Measurements from ENCODE around the gene GABRD.
A peak's percentile ranks its signal among the peaks of the same experiment; 100 is the strongest.

Gene GABRD

DNA sequence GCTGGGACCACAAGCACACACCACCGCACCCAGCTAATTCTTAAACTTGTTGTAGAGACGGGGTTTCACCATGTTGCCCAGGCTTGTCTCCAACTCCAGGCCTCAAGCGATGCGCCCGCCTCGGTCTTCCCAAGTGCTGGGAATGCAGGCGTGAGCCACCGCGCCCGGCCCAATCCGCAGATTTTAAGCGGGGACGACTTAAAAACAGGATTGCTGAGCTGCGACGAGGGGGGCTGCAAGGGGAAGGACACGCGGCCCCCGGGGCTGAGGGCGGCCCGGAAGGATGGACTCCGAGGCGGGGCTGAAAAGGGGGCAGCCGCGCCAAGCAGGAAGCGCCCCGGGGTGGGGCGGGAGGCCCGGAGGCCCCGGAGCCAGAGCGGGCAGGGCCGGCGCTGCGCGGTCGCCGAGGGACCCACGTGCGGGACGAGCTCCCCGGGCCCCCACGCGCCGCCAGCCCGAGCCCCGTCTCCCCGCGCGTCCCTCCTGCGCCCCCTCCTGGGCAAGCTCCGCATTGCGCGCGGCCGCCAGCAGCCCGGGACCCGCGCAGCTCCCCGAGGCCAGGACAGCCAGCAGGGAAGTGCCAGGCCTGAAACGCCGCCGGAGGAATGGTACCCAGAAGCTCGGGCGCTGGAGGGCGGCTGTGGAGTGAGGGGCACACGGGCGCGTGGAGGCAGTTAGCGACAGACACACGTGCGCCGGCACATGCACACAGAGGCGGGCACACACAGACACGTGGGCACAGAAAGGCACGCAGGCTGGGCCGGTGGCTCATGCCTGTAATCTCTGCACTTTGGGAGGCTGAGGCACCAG is 25.6 kb downstream of the GABRD start:
- DNase-seq (ENCODE audit: low spot score) = peak; percentile 69
- H3K27ac Mint-ChIP-seq = no peak overlapping the region
- no peak overlapping the region for H3K4me3 Mint-ChIP-seq
- H3K4me1 Mint-ChIP-seq (ENCODE audit: low read depth) = peaks cover 9% of the 10 kb centered on the region
- H3K27me3 Mint-ChIP-seq (ENCODE audit: low read depth) = peaks cover 35% of the 10 kb centered on the region
- no peaks in the 10 kb centered on the region for H3K9me3 Mint-ChIP-seq
- no peaks in the 10 kb centered on the region for H3K36me3 Mint-ChIP-seq (ENCODE audit: low read depth)

- H3K9me3 Mint-ChIP-seq = no peaks in the 10 kb centered on the region
- H3K36me3 Mint-ChIP-seq (ENCODE audit: low read depth) = no peaks in the 10 kb centered on the region
- no peak for DNase-seq (ENCODE audit: low spot score)
- H3K27ac Mint-ChIP-seq = peak overlapping the region; percentile 15
- H3K4me3 Mint-ChIP-seq = peak overlapping the region; percentile 24
- H3K4me1 Mint-ChIP-seq (ENCODE audit: low read depth) = peaks cover 9% of the 10 kb centered on the region
- H3K27me3 Mint-ChIP-seq (ENCODE audit: low read depth) = peaks cover 35% of the 10 kb centered on the region
Observed at GRCh38 chr1:2045468-2046173, 26.5 kb downstream of the GABRD start.

DNA sequence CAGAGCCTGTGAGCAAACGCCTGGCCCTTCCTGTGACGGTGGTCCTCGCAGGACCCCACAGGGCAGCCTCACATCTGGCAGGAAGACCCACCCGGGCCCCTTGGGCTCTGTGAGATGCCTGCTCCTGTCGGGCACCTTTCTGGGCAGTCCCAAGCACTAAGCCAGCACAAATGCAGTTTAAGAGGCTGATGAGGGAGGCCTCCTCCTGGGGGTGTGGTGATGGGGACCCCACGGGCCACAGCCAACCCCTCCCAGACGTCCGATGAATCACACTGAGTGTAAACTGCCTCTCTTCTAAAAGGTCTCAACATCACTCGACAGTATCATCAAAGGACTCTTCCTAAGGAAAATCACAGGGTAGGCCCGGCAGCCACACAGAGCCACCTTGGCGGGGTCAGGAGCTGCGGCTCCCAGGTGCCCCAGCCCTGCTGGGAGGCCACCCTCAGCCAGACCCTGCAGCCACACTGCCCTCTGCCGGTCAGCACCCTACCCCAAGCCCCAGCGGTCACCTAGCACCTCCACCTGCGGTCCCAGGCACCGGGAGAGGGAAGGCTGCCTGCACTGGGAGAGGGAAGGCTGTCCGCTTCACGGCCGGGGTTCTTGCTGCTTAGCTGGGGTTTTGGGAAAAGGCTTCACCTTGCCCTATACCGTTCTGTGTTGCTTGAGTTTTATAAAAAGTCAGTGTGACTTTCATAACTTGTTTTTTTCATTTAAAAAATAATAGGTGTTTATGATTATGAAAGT is 27.2 kb downstream of the GABRD start:
- Mint-ChIP-seq H3K4me3 (no peak overlapping the region), H3K27ac (no peak overlapping the region), H3K36me3 (ENCODE audit: low read depth) (no peaks in the 10 kb centered on the region), H3K9me3 (no peaks in the 10 kb centered on the region), H3K4me1 (ENCODE audit: low read depth) (peaks cover 9% of the 10 kb centered on the region), H3K27me3 (ENCODE audit: low read depth) (peaks cover 35% of the 10 kb centered on the region)
- DNase-seq (ENCODE audit: low spot score) = peak; percentile 42

- H3K9me3 Mint-ChIP-seq = no peaks in the 10 kb centered on the region
- H3K4me3 Mint-ChIP-seq = no peak overlapping the region
- no peak for DNase-seq (ENCODE audit: low spot score)
- H3K36me3 Mint-ChIP-seq (ENCODE audit: low read depth) = no peaks in the 10 kb centered on the region
- H3K4me1 Mint-ChIP-seq (ENCODE audit: low read depth) = peaks cover 9% of the 10 kb centered on the region
- H3K27me3 Mint-ChIP-seq (ENCODE audit: low read depth) = peaks cover 43% of the 10 kb centered on the region
- no peak overlapping the region for H3K27ac Mint-ChIP-seq
Observed at GRCh38 chr1:2046953-2047748, 28.0 kb downstream of the GABRD start.

DNA sequence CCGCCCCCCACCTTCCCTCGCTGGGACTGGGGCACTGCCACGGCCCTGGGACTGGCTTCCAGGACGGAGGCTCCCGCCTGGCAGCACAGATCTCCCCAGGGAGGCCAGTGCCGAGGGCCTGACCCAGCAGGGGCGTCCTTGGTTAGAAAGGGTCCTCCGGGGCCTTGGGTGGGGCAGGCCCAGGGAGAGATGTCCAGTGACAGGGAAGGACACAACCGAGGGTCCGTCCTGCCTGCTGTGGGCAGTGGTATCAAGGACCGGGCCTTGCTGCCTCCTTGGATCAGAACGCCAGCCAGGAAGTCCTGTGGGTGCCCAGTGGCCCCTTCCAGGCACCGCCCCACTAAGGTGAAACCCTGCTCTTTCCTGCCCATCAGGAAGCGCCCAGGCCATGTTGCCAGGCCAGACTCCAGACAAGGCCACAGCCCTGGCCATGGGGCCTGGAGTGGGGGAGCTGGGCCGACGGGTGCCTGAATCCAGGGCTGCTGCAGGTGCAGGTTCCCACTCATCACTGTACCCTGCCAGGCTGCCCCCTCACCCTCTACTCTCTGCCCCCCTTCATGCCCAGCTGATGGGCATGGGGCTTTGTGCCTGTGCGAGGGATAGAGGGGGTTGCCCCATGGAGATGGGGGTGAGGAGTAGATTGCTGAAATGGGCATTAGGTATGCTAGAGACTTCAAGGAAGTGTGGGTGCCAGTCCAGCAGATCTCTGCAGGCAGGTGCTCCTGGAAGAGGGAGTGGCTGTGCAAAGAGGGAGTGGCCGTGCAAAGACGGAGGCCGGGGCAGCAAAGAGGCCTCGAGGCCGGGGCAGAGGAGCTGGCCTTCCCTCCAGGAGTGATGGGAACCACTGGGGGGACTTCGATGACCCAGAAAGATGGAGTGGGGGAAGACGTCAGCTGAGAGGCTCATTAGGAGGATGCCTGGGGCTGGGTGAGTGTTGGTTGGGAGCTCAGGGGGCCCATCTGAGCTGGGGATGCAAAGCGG is 28.9 kb downstream of the GABRD start:
- H3K36me3 Mint-ChIP-seq (ENCODE audit: low read depth) = no peaks in the 10 kb centered on the region
- H3K27ac Mint-ChIP-seq = no peak overlapping the region
- DNase-seq (ENCODE audit: low spot score) = no peak
- H3K9me3 Mint-ChIP-seq = no peaks in the 10 kb centered on the region
- H3K27me3 Mint-ChIP-seq (ENCODE audit: low read depth) = peaks cover 47% of the 10 kb centered on the region
- H3K4me1 Mint-ChIP-seq (ENCODE audit: low read depth) = peaks cover 9% of the 10 kb centered on the region
- H3K4me3 Mint-ChIP-seq = peak overlapping the region; percentile 67

DNA sequence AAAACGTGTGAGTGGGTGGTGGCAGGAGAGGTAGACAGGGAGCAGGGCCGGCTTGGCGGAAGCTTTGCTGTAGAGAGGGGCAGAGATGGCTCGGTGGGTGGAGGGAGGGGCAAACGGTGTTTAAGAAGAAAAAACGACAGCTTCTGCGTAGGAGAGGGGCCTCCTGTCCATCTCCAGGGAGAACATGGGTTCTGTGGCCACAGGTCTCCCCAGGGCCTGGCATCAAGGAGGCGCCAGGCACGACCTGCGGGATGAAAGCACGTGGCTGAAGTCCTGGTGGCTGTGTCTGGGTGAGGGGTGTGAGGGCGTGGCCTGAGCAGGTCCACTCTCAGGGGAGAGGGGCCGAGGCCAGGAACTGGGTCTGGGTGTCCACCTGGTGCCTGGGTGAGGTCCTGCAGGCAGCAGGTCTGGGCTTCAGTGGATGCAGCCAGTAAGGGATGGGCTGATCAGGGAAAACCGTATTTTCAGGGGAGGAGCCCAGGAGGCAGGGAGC is 30.1 kb downstream of the GABRD start:
- H3K27ac Mint-ChIP-seq = no peak overlapping the region
- no peak for DNase-seq (ENCODE audit: low spot score)
- H3K9me3 Mint-ChIP-seq = no peaks in the 10 kb centered on the region
- H3K4me1 Mint-ChIP-seq (ENCODE audit: low read depth) = peaks cover 9% of the 10 kb centered on the region
- peak overlapping the region; percentile 79 for H3K4me3 Mint-ChIP-seq
- H3K27me3 Mint-ChIP-seq (ENCODE audit: low read depth) = peaks cover 45% of the 10 kb centered on the region
- no peaks in the 10 kb centered on the region for H3K36me3 Mint-ChIP-seq (ENCODE audit: low read depth)

GRCh38 chr1:2049718-2050431 is 30.7 kb downstream of the GABRD start, which contains the start of gene PRKCZ:
Gene PRKCZ, plus strand, starts transcription at chr1:2050411. Its CDS starts 220 bp downstream, at chr1:2050631.
- H3K27me3 Mint-ChIP-seq (ENCODE audit: low read depth) = peaks cover 45% of the 10 kb centered on the region
- peak within 1 kb of the TSS; percentile 79 for H3K4me3 Mint-ChIP-seq
- H3K36me3 Mint-ChIP-seq (ENCODE audit: low read depth) = no peaks in the 10 kb centered on the region
- peak; percentile 70 for DNase-seq (ENCODE audit: low spot score)
- no peaks in the 10 kb centered on the region for H3K9me3 Mint-ChIP-seq
- peaks cover 9% of the 10 kb centered on the region for H3K4me1 Mint-ChIP-seq (ENCODE audit: low read depth)
- H3K27ac Mint-ChIP-seq = no peak within 1 kb of the TSS

DNA sequence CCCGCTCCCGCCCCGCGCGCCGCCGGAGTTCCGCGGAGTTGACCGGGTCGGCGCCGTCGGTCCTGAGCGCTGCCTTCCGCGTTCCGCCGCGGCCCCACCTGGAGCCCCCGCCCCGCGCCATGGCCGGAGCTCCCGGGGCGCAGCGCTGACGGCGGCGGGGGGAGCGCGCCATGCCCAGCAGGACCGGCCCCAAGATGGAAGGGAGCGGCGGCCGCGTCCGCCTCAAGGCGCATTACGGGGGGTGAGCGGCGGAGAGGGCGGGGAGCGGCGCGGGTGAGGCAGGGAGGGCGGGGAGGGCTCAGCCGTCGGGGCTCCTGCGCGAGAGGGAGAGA is 31.3 kb downstream of the GABRD start:
- no peak for DNase-seq (ENCODE audit: low spot score)
- Mint-ChIP-seq H3K4me3 (no peak overlapping the region), H3K9me3 (no peaks in the 10 kb centered on the region), H3K27ac (no peak overlapping the region), H3K36me3 (ENCODE audit: low read depth) (no peaks in the 10 kb centered on the region), H3K27me3 (ENCODE audit: low read depth) (peaks cover 39% of the 10 kb centered on the region), H3K4me1 (ENCODE audit: low read depth) (peaks cover 9% of the 10 kb centered on the region)

DNA sequence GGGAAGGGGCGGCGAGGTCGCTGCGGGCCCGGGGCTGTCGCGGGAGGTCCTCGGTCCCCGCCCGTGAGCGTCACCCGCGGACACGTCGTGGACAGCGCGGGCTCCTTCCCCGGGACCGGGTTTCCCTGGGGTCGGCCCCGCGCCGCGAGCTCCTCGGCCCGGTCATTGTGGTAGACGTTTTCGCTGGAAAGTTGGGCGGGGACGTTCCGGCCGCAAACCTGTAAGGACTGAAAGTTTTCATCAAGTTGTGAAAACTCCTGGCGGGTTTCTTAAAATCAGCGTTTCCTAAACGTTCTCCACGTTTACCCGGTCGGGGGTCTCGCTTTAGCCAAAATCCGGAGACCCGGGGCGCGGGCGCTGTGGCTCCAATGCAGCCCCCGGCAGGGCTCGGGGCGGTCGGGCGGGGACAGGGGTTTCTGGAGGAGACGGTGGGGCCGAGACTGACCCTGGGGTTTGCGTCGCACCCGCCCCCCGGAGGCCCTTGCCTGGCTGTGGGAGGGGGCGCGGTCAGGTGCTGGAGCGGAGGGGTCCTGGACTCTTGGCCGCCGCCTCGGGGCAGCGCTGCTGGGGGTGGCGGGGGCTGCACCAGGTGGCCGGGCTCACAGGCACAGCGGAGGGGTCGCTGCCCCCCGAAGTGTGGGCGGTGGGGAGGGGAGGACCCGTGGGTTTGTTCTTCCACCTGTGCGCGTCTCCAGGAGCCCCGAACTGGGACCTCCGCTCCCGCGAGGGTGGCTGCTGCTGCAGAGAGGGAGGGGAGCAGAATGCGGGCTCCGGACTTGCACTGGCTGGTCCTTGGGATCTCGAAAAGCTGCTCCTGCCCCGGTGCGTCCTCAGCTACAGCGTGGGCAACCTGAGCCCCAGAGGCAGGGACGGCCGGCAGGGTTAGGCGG is 31.9 kb downstream of the GABRD start:
- Mint-ChIP-seq H3K36me3 (ENCODE audit: low read depth) (no peaks in the 10 kb centered on the region), H3K9me3 (no peaks in the 10 kb centered on the region), H3K4me3 (no peak overlapping the region), H3K27me3 (ENCODE audit: low read depth) (peaks cover 34% of the 10 kb centered on the region), H3K4me1 (ENCODE audit: low read depth) (peaks cover 7% of the 10 kb centered on the region), H3K27ac (no peak overlapping the region)
- no peak for DNase-seq (ENCODE audit: low spot score)

- DNase-seq (ENCODE audit: low spot score) = no peak
- Mint-ChIP-seq H3K27ac (no peak overlapping the region), H3K4me3 (no peak overlapping the region), H3K9me3 (no peaks in the 10 kb centered on the region), H3K27me3 (ENCODE audit: low read depth) (peaks cover 29% of the 10 kb centered on the region), H3K4me1 (ENCODE audit: low read depth) (peaks cover 7% of the 10 kb centered on the region), H3K36me3 (ENCODE audit: low read depth) (no peaks in the 10 kb centered on the region)
Observed at GRCh38 chr1:2052054-2052679, 33.0 kb downstream of the GABRD start.

- Mint-ChIP-seq H3K27me3 (ENCODE audit: low read depth) (peaks cover 29% of the 10 kb centered on the region), H3K27ac (no peak overlapping the region), H3K4me1 (ENCODE audit: low read depth) (peaks cover 7% of the 10 kb centered on the region), H3K9me3 (no peaks in the 10 kb centered on the region), H3K4me3 (no peak overlapping the region), H3K36me3 (ENCODE audit: low read depth) (no peaks in the 10 kb centered on the region)
- DNase-seq (ENCODE audit: low spot score) = no peak
Observed at GRCh38 chr1:2052756-2053155, 33.6 kb downstream of the GABRD start.

Measured in T-helper 2 cell treated with Interferon-gamma antibody and Interleukin-4, amounts not matched to agents 5 μg/mL and 100 μg/mL, for 36 hours (primary cell).